IPS-18c (cell line): ENCODE measurements around the gene SEM1.
"Not testable (repeated sequence)": the region's sequence is repeated elsewhere in the genome, so short reads cannot be mapped to it uniquely, and the experiment has no call there.

Experiments used
- H3K4me3 ChIP-seq: 2 replicates; pipeline ENCODE4 v1.7.0; 2013; ENCODE audit warnings: low read depth, mild to moderate bottlenecking, low read length, moderate library complexity; ENCODE audit not compliant: insufficient read depth
- H3K9me3 ChIP-seq: one replicate; pipeline ENCODE4 v1.6.1; 2013; ENCODE audit warnings: mild to moderate bottlenecking, low read length, moderate library complexity; ENCODE audit not compliant: control insufficient read depth, insufficient read depth

The SEM1 gene

GRCh38 chr7:96709381-96710228 lies at the start of gene SEM1:
SEM1 (minus strand) TSS chr7:96709846; CDS start chr7:96709763, 83 bp downstream.
- Histone ChIP-seq H3K9me3 (peaks cover 8% of the 10 kb centered on the region), H3K4me3 (peak within 1 kb of the TSS; percentile 72)

GRCh38 chr7:96757880-96758279 lies 48.2 kb upstream of the SEM1 start:
- H3K4me3 ChIP-seq, H3K9me3 ChIP-seq: not testable (repeated sequence)

GRCh38 chr7:96747418-96747940 lies 37.8 kb upstream of the SEM1 start:
- H3K4me3 ChIP-seq: no peak overlapping the region
- H3K9me3 ChIP-seq: no peaks in the 10 kb centered on the region

GRCh38 chr7:96740130-96740529 lies 30.5 kb upstream of the SEM1 start:
- Histone ChIP-seq H3K4me3 (no peak overlapping the region), H3K9me3 (no peaks in the 10 kb centered on the region)

- H3K9me3 ChIP-seq: no peaks in the 10 kb centered on the region
- no peak overlapping the region for H3K4me3 ChIP-seq
These were observed 30.0 kb upstream of the SEM1 start for GRCh38 chr7:96739609-96740008.

- Histone ChIP-seq H3K4me3 (no peak overlapping the region), H3K9me3 (no peaks in the 10 kb centered on the region)
These were observed 29.5 kb upstream of the SEM1 start for GRCh38 chr7:96739167-96739566.

GRCh38 chr7:96738705-96739104 lies 29.1 kb upstream of the SEM1 start:
- Histone ChIP-seq H3K9me3 (no peaks in the 10 kb centered on the region), H3K4me3 (no peak overlapping the region)

GRCh38 chr7:96737545-96738050 lies 28.0 kb upstream of the SEM1 start:
- no peaks in the 10 kb centered on the region for H3K9me3 ChIP-seq

GRCh38 chr7:96734343-96734742 lies 24.7 kb upstream of the SEM1 start:
- Histone ChIP-seq H3K4me3 (no peak overlapping the region), H3K9me3 (no peaks in the 10 kb centered on the region)

More at GRCh38 chr7:96737545-96738050, 28.0 kb upstream of the SEM1 start:
- H3K4me3 ChIP-seq: no peak overlapping the region

- Histone ChIP-seq H3K9me3 (peaks cover 2% of the 10 kb centered on the region), H3K4me3 (no peak overlapping the region)
These were observed 20.2 kb upstream of the SEM1 start for GRCh38 chr7:96729820-96730219.

GRCh38 chr7:96728139-96728538 lies 18.5 kb upstream of the SEM1 start:
- peaks cover 2% of the 10 kb centered on the region for H3K9me3 ChIP-seq
- no peak overlapping the region for H3K4me3 ChIP-seq

GRCh38 chr7:96727534-96728088 lies 18.0 kb upstream of the SEM1 start:
- Histone ChIP-seq H3K4me3 (no peak overlapping the region), H3K9me3 (peaks cover 2% of the 10 kb centered on the region)

- peaks cover 2% of the 10 kb centered on the region for H3K9me3 ChIP-seq
- no peak overlapping the region for H3K4me3 ChIP-seq
These were observed 14.0 kb upstream of the SEM1 start for GRCh38 chr7:96723622-96724021.

GRCh38 chr7:96722928-96723327 lies 13.3 kb upstream of the SEM1 start:
- H3K4me3 ChIP-seq: not testable (repeated sequence)

GRCh38 chr7:96720843-96721242 lies 11.2 kb upstream of the SEM1 start:
- H3K4me3 ChIP-seq: no peak overlapping the region
- no peaks in the 10 kb centered on the region for H3K9me3 ChIP-seq

More at GRCh38 chr7:96722928-96723327, 13.3 kb upstream of the SEM1 start:
- H3K9me3 ChIP-seq: not testable (repeated sequence)

GRCh38 chr7:96719164-96719563 lies 9.5 kb upstream of the SEM1 start:
- no peaks in the 10 kb centered on the region for H3K9me3 ChIP-seq

GRCh38 chr7:96718107-96719003 lies 8.7 kb upstream of the SEM1 start:
- no peak overlapping the region for H3K4me3 ChIP-seq
- peaks cover under 1% of the 10 kb centered on the region for H3K9me3 ChIP-seq

More at GRCh38 chr7:96719164-96719563, 9.5 kb upstream of the SEM1 start:
- H3K4me3 ChIP-seq: no peak overlapping the region
